ENCODE results near the gene NEUROD2. TPM values are rescaled to one million over a fixed set of nuclear protein-coding genes. Genes with fewer than 3 reads are reported as not detected.
A peak's percentile ranks its signal among the peaks of the same experiment; 100 is the strongest.

NEUROD2 gene
- total and polyA plus RNA-seq, 2 experiments from 2014 or later, result not detected

- Mint-ChIP-seq H3K27me3 (ENCODE audit: insufficient read depth, low read depth, poor library complexity) (peaks cover 72% of the 10 kb centered on the region), H3K27ac (no peak overlapping the region), H3K36me3 (ENCODE audit: low read depth) (no peaks in the 10 kb centered on the region; the same call in 2 of the 3 replicates), H3K9me3 (no peaks in the 10 kb centered on the region), H3K4me1 (peaks cover 17% of the 10 kb centered on the region), H3K4me3 (peak overlapping the region; percentile 77; the same call in 1 of the 3 replicates)
- no peaks in the 10 kb centered on the region for H3K79me2 ChIP-seq (replicated peaks; ENCODE audit: insufficient read depth)
- no peaks in the 10 kb centered on the region for H3K9me2 ChIP-seq (ENCODE audit: insufficient read depth)
- H4K20me1 ChIP-seq (replicated peaks; ENCODE audit: insufficient read depth), result no peaks in the 10 kb centered on the region; the same call in 1 of the 2 replicates
- H2AFZ ChIP-seq, result peak overlapping the region; percentile 54; the same call in 1 of the 2 replicates
- DNase-seq (ENCODE audit: low spot score) (no peak), ATAC-seq (no peak)
- H3F3A ChIP-seq (replicated peaks; ENCODE audit: low read depth), result 0 out of 2 replicates have a peak, but pooled peaks cover 6% of the 10 kb centered on the region
- H3K4me1 ChIP-seq (ENCODE audit: insufficient read depth), result peaks cover 15% of the 10 kb centered on the region; the same call in 1 of the 2 replicates
- H3K36me3 ChIP-seq (ENCODE audit: insufficient read depth), result no peaks in the 10 kb centered on the region
- H3K27me3 ChIP-seq (ENCODE audit: insufficient read depth), result peaks cover 93% of the 10 kb centered on the region
- no peak for TF ChIP-seq REST (IDR thresholded peaks at IDR 0.05; ENCODE audit: unreplicated experiment)
- no peak for TF ChIP-seq STAT1 (IDR thresholded peaks at IDR 0.05; ENCODE audit: unreplicated experiment)
- TF ChIP-seq ETS1 (IDR thresholded peaks at IDR 0.05), result no peak
- no peak for TF ChIP-seq ZNF114 (CRISPR knock-in tag; IDR thresholded peaks at IDR 0.05)
- no peak for TF ChIP-seq NANOG (IDR thresholded peaks at IDR 0.05; ENCODE audit: borderline replicate concordance)
- TF ChIP-seq EZH2phosphoT487 (IDR thresholded peaks at IDR 0.05; ENCODE audit: unreplicated experiment), result no peak
- TF ChIP-seq ZNF331 (CRISPR knock-in tag; IDR thresholded peaks at IDR 0.05; ENCODE audit: low read depth), result no peak
- no peak for TF ChIP-seq CREB1 (CRISPR knock-in tag; IDR thresholded peaks at IDR 0.05; ENCODE audit: low read depth)
- TF ChIP-seq EZH2 (IDR thresholded peaks at IDR 0.05; ENCODE audit: low read depth, unreplicated experiment), result no peak
- TF ChIP-seq CTCF (conservative IDR thresholded peaks at IDR 0.05; ENCODE audit: low read depth in 2 of 2), result no peak
- no peak for TF ChIP-seq POLR2AphosphoS5 (IDR thresholded peaks at IDR 0.05; ENCODE audit: low read depth)
- no peak for TF ChIP-seq JUNB (IDR thresholded peaks at IDR 0.05; ENCODE audit: unreplicated experiment)
- no peak for TF ChIP-seq ZNF462 (CRISPR knock-in tag; IDR thresholded peaks at IDR 0.05)
- H3K27ac ChIP-seq (ENCODE audit: low read depth), result no peak overlapping the region
- H3K4me3 ChIP-seq, result peak overlapping the region; percentile 92
- peak overlapping the region; percentile 100 for H3K4me2 ChIP-seq
Measured at GRCh38 chr17:39618956-39619785, 11.5 kb upstream of the NEUROD2 start.
